CD4-positive, alpha-beta T cell (primary cell): ENCODE measurements around the gene BDKRB1. TPM values are rescaled to one million over a fixed set of nuclear protein-coding genes. Genes with fewer than 3 reads are reported as not detected.

Experiments used
- ATAC-seq: fragments of 200-7000 bp; cut with Tn5 transposase; one replicate; pipeline ENCODE4 v1.10.0; 2022; ENCODE audit warnings: mild to moderate bottlenecking; ENCODE audit not compliant: poor library complexity
- CTCF ChIA-PET: fragments of 350-600 bp; sonication (Branson Sonifier 250); formaldehyde crosslinking; loops from one replicate; lab custom pipeline; 2021; ENCODE audit warnings: antibody characterized with exemption, inconsistent platforms; lab: Charles Lee
- POLR2A ChIA-PET: fragments of 350-600 bp; sonication (Branson Sonifier 250); formaldehyde crosslinking; loops from one replicate; lab custom pipeline; 2021; ENCODE audit warnings: antibody characterized with exemption, inconsistent platforms; lab: Charles Lee
- DNase-seq, 14 experiments: peaks; one replicate each; pipeline ENCODE4 v3.0.0-alpha.2; 2013 to 2020; ENCODE audit warnings: mixed read lengths in 2 of 14
- H3K27ac ChIP-seq, 2 donors: one replicate each; pipeline versions ENCODE4 v1.5.1 to v1.7.0; 2013; ENCODE audit warnings: low read length in 2 of 2, low read depth in 1 of 2, mild to moderate bottlenecking in 1 of 2
- H3K27me3 ChIP-seq, 2 experiments: 1 replicate in 1 of 2; 2 replicates in 1 of 2; pipeline versions ENCODE4 v1.6.1 to v1.7.0; 2013; ENCODE audit warnings: low read length in 2 of 2, control low read depth in 1 of 2, mild to moderate bottlenecking in 1 of 2, moderate library complexity in 1 of 2; ENCODE audit not compliant: insufficient read depth in 2 of 2, control insufficient read depth in 1 of 2
- H3K36me3 ChIP-seq: one replicate; pipeline ENCODE4 v1.6.1; 2013; ENCODE audit warnings: low read length, control low read depth; ENCODE audit not compliant: insufficient read depth
- H3K4me1 ChIP-seq: one replicate; pipeline ENCODE4 v1.6.1; 2013; ENCODE audit warnings: low read length, control low read depth; ENCODE audit not compliant: insufficient read depth
- H3K4me3 ChIP-seq: one replicate; pipeline ENCODE4 v1.5.1; 2013; ENCODE audit warnings: mild to moderate bottlenecking, low read length, moderate library complexity
- H3K9me3 ChIP-seq, 2 experiments: 1 replicate in 1 of 2; 2 replicates in 1 of 2; pipeline versions ENCODE4 v1.6.1 to v1.7.0; 2013; ENCODE audit warnings: low read length in 2 of 2, mild to moderate bottlenecking in 2 of 2, control low read depth in 1 of 2, moderate library complexity in 1 of 2; ENCODE audit not compliant: control insufficient read depth in 1 of 2, insufficient read depth in 1 of 2
- H3K27ac Mint-ChIP-seq: one replicate; pipeline ENCODE4 v1.8.0; 2020; ENCODE audit warnings: mixed read lengths
- H3K27me3 Mint-ChIP-seq: one replicate; pipeline ENCODE4 v1.8.0; 2021; ENCODE audit warnings: mixed read lengths
- H3K36me3 Mint-ChIP-seq: one replicate; pipeline ENCODE4 v1.8.0; 2021; ENCODE audit warnings: low read depth, mixed read lengths
- H3K4me1 Mint-ChIP-seq: one replicate; pipeline ENCODE4 v1.8.0; 2021; ENCODE audit warnings: low read depth, mixed read lengths
- H3K4me3 Mint-ChIP-seq: one replicate; pipeline ENCODE4 v1.8.0; 2020; ENCODE audit warnings: mild to moderate bottlenecking, mixed read lengths
- H3K9me3 Mint-ChIP-seq: one replicate; pipeline ENCODE4 v1.8.0; 2020; ENCODE audit warnings: mixed read lengths
- CTCF ChIP-seq: fragments of 200-600 bp; IDR thresholded peaks from one replicate; pipeline ENCODE4 v1.8.0; 2022; ENCODE audit warnings: antibody characterized with exemption, mild to moderate bottlenecking
- intact Hi-C, 2 experiments: fragments of 100-400 bp; cut with DNase I in 1 of 2; cut with micrococcal nuclease in 1 of 2; formaldehyde crosslinking; loops; one replicate each; pipeline versions ENCODE4 v1.15.1 to v1.9.0; 2023 to 2025; cut with DNase I, micrococcal nuclease
- total RNA-seq, 174 experiments: library from RNA in 2 of 174; stranded (reverse) in 2 of 174; gene quantifications; one replicate each; pipeline ENCODE4 v1.2.3 and lab custom pipeline; 2021 to 2026

Gene BDKRB1
- total RNA-seq, 2 experiments from 2014 or later = not detected

- Mint-ChIP-seq H3K9me3 (no peaks in the 10 kb centered on the region), H3K36me3 (no peaks in the 10 kb centered on the region), H3K4me3 (no peak overlapping the region), H3K4me1 (no peaks in the 10 kb centered on the region), H3K27ac (no peak overlapping the region), H3K27me3 (peaks cover 24% of the 10 kb centered on the region)
- CTCF ChIA-PET = no interaction called here
- Histone ChIP-seq H3K36me3 (no peaks in the 10 kb centered on the region), H3K27me3 (peaks cover 0 to under 1% of the 10 kb centered on the region in 2 experiments), H3K9me3 (no peaks in the 10 kb centered on the region), H3K4me1 (no peaks in the 10 kb centered on the region), H3K4me3 (no peak overlapping the region), H3K27ac (no peak overlapping the region)
- POLR2A ChIA-PET = no interaction called here
- DNase-seq = no peak
- no peak for ATAC-seq
- intact Hi-C loops = no loop called here
- TF ChIP-seq CTCF = no peak
These were observed 10.1 kb upstream of the BDKRB1 start for GRCh38 chr14:96245710-96246538.

- Histone ChIP-seq H3K27me3 (peaks cover 0 to 3% of the 10 kb centered on the region in 2 experiments), H3K4me1 (no peaks in the 10 kb centered on the region), H3K36me3 (no peaks in the 10 kb centered on the region), H3K27ac (no peak overlapping the region), H3K9me3 (no peaks in the 10 kb centered on the region), H3K4me3 (no peak overlapping the region)
- Mint-ChIP-seq H3K9me3 (no peaks in the 10 kb centered on the region), H3K36me3 (no peaks in the 10 kb centered on the region), H3K4me1 (no peaks in the 10 kb centered on the region), H3K4me3 (no peak overlapping the region), H3K27me3 (peaks cover 29% of the 10 kb centered on the region), H3K27ac (no peak overlapping the region)
- POLR2A ChIA-PET = no interaction called here
- ATAC-seq (no peak), DNase-seq (no peak)
- CTCF ChIA-PET = no interaction called here
- intact Hi-C loops = no loop called here
- TF ChIP-seq CTCF = no peak
These were observed 9.5 kb upstream of the BDKRB1 start for GRCh38 chr14:96246539-96246847.

- Histone ChIP-seq H3K27ac (no peak overlapping the region), H3K9me3 (no peaks in the 10 kb centered on the region), H3K36me3 (no peaks in the 10 kb centered on the region), H3K4me3 (no peak overlapping the region), H3K4me1 (no peaks in the 10 kb centered on the region), H3K27me3 (peaks cover 0 to 3% of the 10 kb centered on the region in 2 experiments)
- no peak for DNase-seq
- Mint-ChIP-seq H3K9me3 (no peaks in the 10 kb centered on the region), H3K4me1 (no peaks in the 10 kb centered on the region), H3K27ac (no peak overlapping the region), H3K36me3 (no peaks in the 10 kb centered on the region), H3K27me3 (peaks cover 35% of the 10 kb centered on the region), H3K4me3 (no peak overlapping the region)
- ChIA-PET CTCF (no interaction called here), POLR2A (no interaction called here)
- TF ChIP-seq CTCF = no peak
- intact Hi-C loops = no loop called here
- no peak for ATAC-seq
These were observed 9.0 kb upstream of the BDKRB1 start for GRCh38 chr14:96247031-96247430.
